ENCODE results near the gene INSM1. TPM values are rescaled to one million over a fixed set of nuclear protein-coding genes. Genes with fewer than 3 reads are reported as not detected.

INSM1 gene
- polyA plus RNA-seq, 1 of the 3 experiments (the other 2 are of a cell fraction) = not detected

DNA sequence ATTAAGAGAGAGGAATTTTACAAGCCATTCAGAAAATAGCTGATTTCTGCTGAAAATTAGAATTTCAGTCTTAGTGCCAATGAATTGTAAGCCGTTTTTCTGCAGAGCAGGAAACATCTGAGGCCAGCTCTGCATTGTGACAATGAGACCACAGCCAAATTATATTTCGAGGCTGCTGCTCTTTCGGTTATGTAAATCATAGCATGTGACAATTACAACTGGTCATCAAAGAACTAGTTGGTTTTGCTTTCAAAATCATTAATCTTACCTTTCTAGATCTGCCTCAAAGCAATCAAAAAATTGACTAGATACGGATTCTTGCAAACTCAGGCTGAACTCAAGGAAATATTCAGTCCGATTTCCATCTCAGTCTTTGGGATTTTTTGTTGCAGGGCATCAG, 33.4 kb upstream of the INSM1 start:
- ChIA-PET POLR2A (no interaction called here), CTCF (interaction anchor here (2.4 kb wide), 1 partner anchor 250 kb away, joined by 8 read pairs; no protein-coding TSS in a partner anchor)
- H3K4me1 ChIP-seq (ENCODE audit: control insufficient read depth in 1 of 2, insufficient read depth in 2 of 2, low read depth in 1 of 2, low read length in 1 of 2) = no peaks in the 10 kb centered on the region
- no peaks in the 10 kb centered on the region for H3K9me3 ChIP-seq
- no peak overlapping the region for H2AFZ ChIP-seq (ENCODE audit: low read depth)
- no peak overlapping the region for H3K9ac ChIP-seq
- H4K20me1 ChIP-seq (ENCODE audit: insufficient read depth) = no peaks in the 10 kb centered on the region
- no peak for TF ChIP-seq RCOR1 (IDR thresholded peaks at IDR 0.05; ENCODE audit: low read length)
- TF ChIP-seq POLR2AphosphoS5 (IDR thresholded peaks at IDR 0.05; ENCODE audit: low read depth, low read length) = no peak
- TF ChIP-seq REST (IDR thresholded peaks at IDR 0.05; ENCODE audit: low read depth, low read length) = no peak
- TF ChIP-seq NRF1 (IDR thresholded peaks at IDR 0.05; ENCODE audit: low read depth, low read length) = no peak
- no peak for TF ChIP-seq USF1 (IDR thresholded peaks at IDR 0.05; ENCODE audit: borderline replicate concordance, low read depth)
- no peak for TF ChIP-seq TCF12 (IDR thresholded peaks at IDR 0.05)
- TF ChIP-seq EZH2phosphoT487 (IDR thresholded peaks at IDR 0.05; ENCODE audit: borderline replicate concordance, low read depth) = no peak
- no peak for TF ChIP-seq NFIC (IDR thresholded peaks at IDR 0.05; ENCODE audit: borderline replicate concordance)
- TF ChIP-seq SMC3 (IDR thresholded peaks at IDR 0.05; ENCODE audit: low read depth, low read length) = no peak
- no peak for TF ChIP-seq RAD21 (IDR thresholded peaks at IDR 0.05; ENCODE audit: low read length)
- TF ChIP-seq MXI1 (IDR thresholded peaks at IDR 0.05; ENCODE audit: low read depth, low read length) = no peak
- TF ChIP-seq CTCF (IDR thresholded peaks at IDR 0.05) = no peak
- TF ChIP-seq, protein P1, sequence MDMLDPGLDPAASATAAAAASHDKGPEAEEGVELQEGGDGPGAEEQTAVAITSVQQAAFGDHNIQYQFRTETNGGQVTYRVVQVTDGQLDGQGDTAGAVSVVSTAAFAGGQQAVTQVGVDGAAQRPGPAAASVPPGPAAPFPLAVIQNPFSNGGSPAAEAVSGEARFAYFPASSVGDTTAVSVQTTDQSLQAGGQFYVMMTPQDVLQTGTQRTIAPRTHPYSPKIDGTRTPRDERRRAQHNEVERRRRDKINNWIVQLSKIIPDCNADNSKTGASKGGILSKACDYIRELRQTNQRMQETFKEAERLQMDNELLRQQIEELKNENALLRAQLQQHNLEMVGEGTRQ (IDR thresholded peaks at IDR 0.05; ENCODE audit: borderline replicate concordance, low read depth, low read length) = no peak
- TF ChIP-seq CHD2 (IDR thresholded peaks at IDR 0.05; ENCODE audit: low read length, partially characterized antibody) = no peak
- no peak for TF ChIP-seq FOSL2 (IDR thresholded peaks at IDR 0.05; ENCODE audit: borderline replicate concordance, low read depth)
- TF ChIP-seq RFX5 (IDR thresholded peaks at IDR 0.05; ENCODE audit: low read length) = no peak
- no peak for TF ChIP-seq TAF1 (IDR thresholded peaks at IDR 0.05; ENCODE audit: borderline replicate concordance, low read depth, low read length)
- no peak for TF ChIP-seq RXRA (IDR thresholded peaks at IDR 0.05; ENCODE audit: borderline replicate concordance, low read depth)
- no peak for TF ChIP-seq ELF1 (IDR thresholded peaks at IDR 0.05)
- no peak for TF ChIP-seq FOXM1 (IDR thresholded peaks at IDR 0.05; ENCODE audit: low read depth)
- H3K36me3 ChIP-seq (replicated peaks in 1 of 2; ENCODE audit: control insufficient read depth in 1 of 2, insufficient read depth in 2 of 2, low read length in 1 of 2) = no peaks in the 10 kb centered on the region
- no peaks in the 10 kb centered on the region for H3F3A ChIP-seq (replicated peaks; ENCODE audit: insufficient read depth)
- H3K79me2 ChIP-seq (ENCODE audit: insufficient read depth) = no peaks in the 10 kb centered on the region
- DNase-seq = no peak
- no peaks in the 10 kb centered on the region for H3K9me2 ChIP-seq
- H3K27me3 ChIP-seq (ENCODE audit: insufficient read depth) = no peaks in the 10 kb centered on the region; the same call in 1 of the 2 replicates
- H3K27ac ChIP-seq (ENCODE audit: low read depth in 2 of 2, low read length in 1 of 2) = no peak overlapping the region
- H3K4me3 ChIP-seq (ENCODE audit: low read depth in 2 of 2, low read length in 1 of 2) = no peak overlapping the region; a peak in 1 of 4 replicates
- WGBS (ENCODE audit: low lambda C conversion rate) = 10% methylated on average over 5 of the region's 5 CpGs
- H3K4me2 ChIP-seq = no peak overlapping the region

All from SK-N-SH (cell line).